Peyer's patch (tissue), 4 donors: ENCODE measurements around the gene ORAI3.

ENCODE experiments used
- CTCF ChIP-seq, 6 experiments: fragments of 450-650 bp in 4 of 6; fragments of 200-600 bp in 2 of 6; sonication (generic) in 1 of 6; IDR thresholded peaks; one replicate each; pipeline ENCODE4 v1.5.1; 2017 to 2019; ENCODE audit warnings: antibody characterized with exemption in 6 of 6, mild to moderate bottlenecking in 3 of 6, moderate library complexity in 1 of 6
- POLR2A ChIP-seq, 2 donors: fragments of 450-650 bp; IDR thresholded peaks; one replicate each; pipeline ENCODE4 v1.5.1; 2017; ENCODE audit warnings: antibody characterized with exemption in 2 of 2, mild to moderate bottlenecking in 2 of 2, moderate library complexity in 2 of 2

- TF ChIP-seq POLR2A (IDR thresholded peaks at IDR 0.05) (no peak), CTCF (IDR thresholded peaks at IDR 0.05) (no peak)
Observed at GRCh38 chr16:31002862-31003341, 54.0 kb downstream of the ORAI3 start.
